OCI-LY3 (cell line): ENCODE results near the gene NEURL1.

Experiments used
- EZH2phosphoT487 ChIP-seq: fragments of 200-600 bp; shearing (Covaris generic); IDR thresholded peaks from 2 replicates; pipeline ENCODE4 v1.6.1; 2018; ENCODE audit warnings: antibody characterized with exemption, mixed run types, low read depth
- TF ChIP-seq, protein P1 (sequence below): fragments of 200-600, 300-600 bp; sonication (generic); IDR thresholded peaks from 2 replicates; pipeline ENCODE4 v1.5.1; 2014; ENCODE audit warnings: antibody characterized with exemption, low read length, low read depth

- TF ChIP-seq, protein P1, sequence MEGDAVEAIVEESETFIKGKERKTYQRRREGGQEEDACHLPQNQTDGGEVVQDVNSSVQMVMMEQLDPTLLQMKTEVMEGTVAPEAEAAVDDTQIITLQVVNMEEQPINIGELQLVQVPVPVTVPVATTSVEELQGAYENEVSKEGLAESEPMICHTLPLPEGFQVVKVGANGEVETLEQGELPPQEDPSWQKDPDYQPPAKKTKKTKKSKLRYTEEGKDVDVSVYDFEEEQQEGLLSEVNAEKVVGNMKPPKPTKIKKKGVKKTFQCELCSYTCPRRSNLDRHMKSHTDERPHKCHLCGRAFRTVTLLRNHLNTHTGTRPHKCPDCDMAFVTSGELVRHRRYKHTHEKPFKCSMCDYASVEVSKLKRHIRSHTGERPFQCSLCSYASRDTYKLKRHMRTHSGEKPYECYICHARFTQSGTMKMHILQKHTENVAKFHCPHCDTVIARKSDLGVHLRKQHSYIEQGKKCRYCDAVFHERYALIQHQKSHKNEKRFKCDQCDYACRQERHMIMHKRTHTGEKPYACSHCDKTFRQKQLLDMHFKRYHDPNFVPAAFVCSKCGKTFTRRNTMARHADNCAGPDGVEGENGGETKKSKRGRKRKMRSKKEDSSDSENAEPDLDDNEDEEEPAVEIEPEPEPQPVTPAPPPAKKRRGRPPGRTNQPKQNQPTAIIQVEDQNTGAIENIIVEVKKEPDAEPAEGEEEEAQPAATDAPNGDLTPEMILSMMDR = no peak
- no peak for TF ChIP-seq EZH2phosphoT487
Observed at GRCh38 chr10:103479135-103479534, 14.4 kb upstream of the NEURL1 start, which contains the start of gene CALHM3.
